Measurements from ENCODE around the gene ANXA6.

- TF ChIP-seq, protein P1, sequence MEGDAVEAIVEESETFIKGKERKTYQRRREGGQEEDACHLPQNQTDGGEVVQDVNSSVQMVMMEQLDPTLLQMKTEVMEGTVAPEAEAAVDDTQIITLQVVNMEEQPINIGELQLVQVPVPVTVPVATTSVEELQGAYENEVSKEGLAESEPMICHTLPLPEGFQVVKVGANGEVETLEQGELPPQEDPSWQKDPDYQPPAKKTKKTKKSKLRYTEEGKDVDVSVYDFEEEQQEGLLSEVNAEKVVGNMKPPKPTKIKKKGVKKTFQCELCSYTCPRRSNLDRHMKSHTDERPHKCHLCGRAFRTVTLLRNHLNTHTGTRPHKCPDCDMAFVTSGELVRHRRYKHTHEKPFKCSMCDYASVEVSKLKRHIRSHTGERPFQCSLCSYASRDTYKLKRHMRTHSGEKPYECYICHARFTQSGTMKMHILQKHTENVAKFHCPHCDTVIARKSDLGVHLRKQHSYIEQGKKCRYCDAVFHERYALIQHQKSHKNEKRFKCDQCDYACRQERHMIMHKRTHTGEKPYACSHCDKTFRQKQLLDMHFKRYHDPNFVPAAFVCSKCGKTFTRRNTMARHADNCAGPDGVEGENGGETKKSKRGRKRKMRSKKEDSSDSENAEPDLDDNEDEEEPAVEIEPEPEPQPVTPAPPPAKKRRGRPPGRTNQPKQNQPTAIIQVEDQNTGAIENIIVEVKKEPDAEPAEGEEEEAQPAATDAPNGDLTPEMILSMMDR (IDR thresholded peaks at IDR 0.05), result no peak
- TF ChIP-seq POLR2A (IDR thresholded peaks at IDR 0.05), result no peak
- TF ChIP-seq POLR2AphosphoS5 (IDR thresholded peaks at IDR 0.05), result peak in 2 of 4 donors; percentile 6 to 27
- no peak for TF ChIP-seq EP300 (IDR thresholded peaks at IDR 0.05)
Measured at GRCh38 chr5:151096001-151096373, 61.6 kb downstream of the ANXA6 start.
